Ascending aorta (tissue), 2 donors: ENCODE data around the gene SKAP1. TPM values are rescaled to one million over a fixed set of nuclear protein-coding genes. Genes with fewer than 3 reads are reported as not detected.

ENCODE experiments used
- DNase-seq, 2 donors: peaks; one replicate each; pipeline ENCODE4 v3.0.0-alpha.2; 2019; ENCODE audit warnings: low spot score in 2 of 2
- H3K27ac ChIP-seq, 2 donors: fragments of 200-600 bp; sonication (generic); one replicate each; pipeline ENCODE4 v1.5.1; 2016 to 2017; ENCODE audit warnings: mild to moderate bottlenecking in 1 of 2
- H3K27me3 ChIP-seq: fragments of 200-600 bp; sonication (generic); one replicate; pipeline ENCODE4 v1.5.1; 2017
- H3K36me3 ChIP-seq, 2 donors: fragments of 200-600 bp; sonication (generic); one replicate each; pipeline ENCODE4 v1.5.1; 2016
- H3K4me1 ChIP-seq, 2 donors: fragments of 200-600 bp; sonication (generic); one replicate each; pipeline ENCODE4 v1.5.1; 2016 to 2017; ENCODE audit warnings: mild to moderate bottlenecking in 1 of 2
- H3K4me3 ChIP-seq, 2 donors: fragments of 200-600 bp; sonication (generic); one replicate each; pipeline ENCODE4 v1.5.1; 2016 to 2017; ENCODE audit warnings: mild to moderate bottlenecking in 1 of 2
- H3K9me3 ChIP-seq, 2 donors: fragments of 200-600 bp; sonication (generic); one replicate each; pipeline ENCODE4 v1.5.1; 2016
- CTCF ChIP-seq, 3 experiments: fragments of 200-600 bp in 2 of 3; fragments of 450-650 bp in 1 of 3; sonication (generic) in 2 of 3; IDR thresholded peaks; one replicate each; pipeline ENCODE4 v1.5.1; 2016 to 2019; ENCODE audit warnings: antibody characterized with exemption in 3 of 3, mild to moderate bottlenecking in 1 of 3, moderate library complexity in 1 of 3
- intact Hi-C: fragments of 100-400 bp; cut with DNase I; formaldehyde crosslinking; loops from one replicate; pipeline ENCODE4 v1.15.1; 2023
- total RNA-seq: library from RNA; depleted of rRNA; stranded (reverse); fragments of >200 nt; gene quantifications from one replicate; pipeline ENCODE4 v1.1.0, GENCODE V29; 2016

SKAP1 gene
- total RNA-seq, 1 donor from 2014 or later, result not detected

GRCh38 chr17:48163809-48164208 lies 266.2 kb downstream of the SKAP1 start:
- DNase-seq, result no peak
- TF ChIP-seq CTCF (IDR thresholded peaks at IDR 0.05), result no peak
- intact Hi-C loops, result no loop called here
- Histone ChIP-seq H3K4me3 (no peak overlapping the region), H3K4me1 (no peaks in the 10 kb centered on the region), H3K9me3 (no peaks in the 10 kb centered on the region), H3K36me3 (no peaks in the 10 kb centered on the region), H3K27ac (no peak overlapping the region), H3K27me3 (no peaks in the 10 kb centered on the region)

DNA sequence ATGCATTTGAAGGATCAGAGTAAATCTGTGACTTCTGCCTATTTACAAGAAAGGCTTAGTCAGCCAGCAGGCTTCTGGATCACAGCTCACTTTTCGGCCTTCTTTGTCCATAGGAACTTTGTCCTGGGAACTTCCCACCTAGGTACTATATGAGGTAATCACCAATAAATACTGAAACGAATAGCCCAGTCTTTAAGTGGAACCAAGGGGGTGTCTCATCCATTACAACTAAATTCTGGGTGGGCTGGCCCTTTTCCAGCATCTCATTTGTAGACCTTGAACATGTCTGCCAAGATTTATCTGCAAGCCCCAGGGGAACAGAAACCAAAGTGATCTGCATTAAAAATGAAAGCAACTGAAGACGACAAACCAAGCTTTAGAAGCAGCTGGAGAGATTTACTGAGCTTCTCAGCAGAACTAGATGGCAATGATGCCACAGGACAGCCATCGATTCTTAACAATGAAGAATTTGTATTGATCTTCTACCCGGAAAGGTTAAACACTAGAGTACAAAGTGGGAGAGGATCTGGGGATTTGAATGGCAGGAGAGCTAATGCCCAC lies 267.0 kb downstream of the SKAP1 start:
- Histone ChIP-seq H3K27me3 (no peaks in the 10 kb centered on the region), H3K27ac (no peak overlapping the region), H3K4me3 (no peak overlapping the region), H3K36me3 (no peaks in the 10 kb centered on the region), H3K4me1 (no peaks in the 10 kb centered on the region), H3K9me3 (no peaks in the 10 kb centered on the region)
- intact Hi-C loops, result no loop called here
- DNase-seq, result no peak
- no peak for TF ChIP-seq CTCF (IDR thresholded peaks at IDR 0.05)

- Histone ChIP-seq H3K9me3 (no peaks in the 10 kb centered on the region), H3K4me3 (no peak overlapping the region), H3K27ac (no peak overlapping the region), H3K36me3 (no peaks in the 10 kb centered on the region), H3K4me1 (no peaks in the 10 kb centered on the region), H3K27me3 (no peaks in the 10 kb centered on the region)
- intact Hi-C loops, result no loop called here
- TF ChIP-seq CTCF (IDR thresholded peaks at IDR 0.05), result no peak
- no peak for DNase-seq
These were observed 267.6 kb downstream of the SKAP1 start for GRCh38 chr17:48162306-48162934.

- Histone ChIP-seq H3K9me3 (no peaks in the 10 kb centered on the region), H3K36me3 (no peaks in the 10 kb centered on the region), H3K27ac (no peak overlapping the region), H3K4me3 (no peak overlapping the region), H3K27me3 (no peaks in the 10 kb centered on the region), H3K4me1 (no peaks in the 10 kb centered on the region)
- no peak for DNase-seq
- intact Hi-C loops, result no loop called here
- no peak for TF ChIP-seq CTCF (IDR thresholded peaks at IDR 0.05)
These were observed 268.7 kb downstream of the SKAP1 start for GRCh38 chr17:48161127-48161905.

DNA sequence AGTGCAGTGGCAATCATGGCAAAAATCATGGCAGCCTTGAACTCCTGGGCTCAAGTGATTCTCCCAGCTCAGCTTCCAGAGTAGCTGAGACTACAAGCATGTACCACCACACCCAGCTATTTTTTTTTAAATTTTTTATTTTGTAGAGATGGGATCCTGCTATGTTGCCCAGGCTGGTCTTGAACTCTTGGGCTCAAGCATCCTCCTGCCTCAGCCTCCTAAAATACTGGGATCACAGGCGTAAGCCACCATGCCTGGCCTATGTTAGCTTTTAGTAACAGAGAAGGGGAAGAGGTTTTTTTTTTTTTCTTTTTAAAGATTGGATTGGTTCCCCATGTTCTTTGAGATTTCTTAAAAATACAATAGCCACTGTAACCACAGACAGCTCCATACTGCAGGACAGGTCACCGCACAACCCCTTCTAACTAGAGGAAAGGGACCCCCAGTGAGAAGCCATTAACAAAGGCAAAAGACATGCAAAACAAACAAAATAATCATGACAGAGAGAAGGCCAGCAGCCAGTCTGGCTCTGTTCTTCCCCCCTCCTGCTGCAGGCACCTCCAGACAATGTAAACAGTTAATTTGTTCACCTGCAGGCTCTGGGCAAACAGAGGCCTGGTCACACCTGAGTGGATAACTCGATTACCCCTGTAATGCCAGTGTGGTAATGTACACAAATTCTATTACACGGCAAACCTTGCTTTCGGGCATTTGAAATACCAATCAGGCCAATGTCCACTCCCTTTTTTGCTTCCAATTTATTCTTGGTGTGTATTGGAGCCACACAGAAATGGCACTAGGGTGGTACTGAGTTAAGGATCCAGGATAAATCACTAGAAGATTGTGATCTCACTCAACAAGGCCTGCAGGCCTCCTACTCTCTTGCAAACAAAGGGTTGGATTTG lies 269.6 kb downstream of the SKAP1 start:
- no peak for DNase-seq
- Histone ChIP-seq H3K9me3 (no peaks in the 10 kb centered on the region), H3K27ac (no peak overlapping the region), H3K4me3 (no peak overlapping the region), H3K36me3 (no peaks in the 10 kb centered on the region), H3K4me1 (no peaks in the 10 kb centered on the region), H3K27me3 (no peaks in the 10 kb centered on the region)
- TF ChIP-seq CTCF (IDR thresholded peaks at IDR 0.05), result no peak
- intact Hi-C loops, result no loop called here
